ENCODE data around the gene AVPR2.

DNA sequence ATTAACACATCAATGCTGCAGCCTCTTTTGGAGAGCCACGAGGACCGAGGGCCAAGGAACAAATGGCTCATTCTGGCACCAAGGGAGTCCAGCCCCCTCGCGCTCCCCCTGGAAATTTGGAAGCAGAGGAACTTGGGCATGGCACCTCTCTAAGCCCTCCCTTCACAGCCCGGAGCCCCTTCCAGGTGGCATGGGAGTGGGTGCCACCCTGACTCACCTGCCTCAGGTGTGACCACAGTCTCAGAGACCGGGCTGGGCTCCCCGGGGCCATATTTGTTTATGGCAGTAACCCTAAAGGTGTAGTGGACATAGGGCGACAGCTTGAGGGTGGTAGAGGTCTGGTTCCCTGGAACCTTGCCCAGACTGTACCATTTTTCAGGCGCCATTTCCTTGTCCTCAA is 37.3 kb upstream of the AVPR2 start:
- TF ChIP-seq, protein P1, sequence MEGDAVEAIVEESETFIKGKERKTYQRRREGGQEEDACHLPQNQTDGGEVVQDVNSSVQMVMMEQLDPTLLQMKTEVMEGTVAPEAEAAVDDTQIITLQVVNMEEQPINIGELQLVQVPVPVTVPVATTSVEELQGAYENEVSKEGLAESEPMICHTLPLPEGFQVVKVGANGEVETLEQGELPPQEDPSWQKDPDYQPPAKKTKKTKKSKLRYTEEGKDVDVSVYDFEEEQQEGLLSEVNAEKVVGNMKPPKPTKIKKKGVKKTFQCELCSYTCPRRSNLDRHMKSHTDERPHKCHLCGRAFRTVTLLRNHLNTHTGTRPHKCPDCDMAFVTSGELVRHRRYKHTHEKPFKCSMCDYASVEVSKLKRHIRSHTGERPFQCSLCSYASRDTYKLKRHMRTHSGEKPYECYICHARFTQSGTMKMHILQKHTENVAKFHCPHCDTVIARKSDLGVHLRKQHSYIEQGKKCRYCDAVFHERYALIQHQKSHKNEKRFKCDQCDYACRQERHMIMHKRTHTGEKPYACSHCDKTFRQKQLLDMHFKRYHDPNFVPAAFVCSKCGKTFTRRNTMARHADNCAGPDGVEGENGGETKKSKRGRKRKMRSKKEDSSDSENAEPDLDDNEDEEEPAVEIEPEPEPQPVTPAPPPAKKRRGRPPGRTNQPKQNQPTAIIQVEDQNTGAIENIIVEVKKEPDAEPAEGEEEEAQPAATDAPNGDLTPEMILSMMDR (IDR thresholded peaks at IDR 0.05 in 2 of 3, conservative IDR thresholded peaks at IDR 0.05 in 1 of 3; ENCODE audit: borderline replicate concordance in 1 of 3, insufficient read depth in 1 of 3, low read depth in 2 of 3, low read length in 2 of 3), result no peak
- TF ChIP-seq FOSL1 (IDR thresholded peaks at IDR 0.05; ENCODE audit: low read depth) (no peak), RAD21 (IDR thresholded peaks at IDR 0.05; ENCODE audit: low read depth) (no peak), EZH2 (IDR thresholded peaks at IDR 0.05) (no peak), POLR2A (IDR thresholded peaks at IDR 0.05; ENCODE audit: borderline replicate concordance, extremely low read depth, insufficient read depth, insufficient read length) (no peak), ELF1 (IDR thresholded peaks at IDR 0.05; ENCODE audit: borderline replicate concordance, low read depth) (no peak), SIN3A (IDR thresholded peaks at IDR 0.05; ENCODE audit: low read depth) (no peak), TCF7L2 (IDR thresholded peaks at IDR 0.05; ENCODE audit: borderline replicate concordance, extremely low read depth, insufficient read depth, insufficient read length) (no peak), JUND (IDR thresholded peaks at IDR 0.05) (no peak), YY1 (IDR thresholded peaks at IDR 0.05; ENCODE audit: extremely low read depth, insufficient replicate concordance, low read depth, low read length) (no peak)
- TF ChIP-seq, protein P2, sequence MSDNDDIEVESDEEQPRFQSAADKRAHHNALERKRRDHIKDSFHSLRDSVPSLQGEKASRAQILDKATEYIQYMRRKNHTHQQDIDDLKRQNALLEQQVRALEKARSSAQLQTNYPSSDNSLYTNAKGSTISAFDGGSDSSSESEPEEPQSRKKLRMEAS (IDR thresholded peaks at IDR 0.05), result no peak

All from HCT116 (cell line).